Measurements from ENCODE around the gene MNAT1. TPM values are rescaled to one million over a fixed set of nuclear protein-coding genes. Genes with fewer than 3 reads are reported as not detected.
A peak's percentile ranks its signal among the peaks of the same experiment; 100 is the strongest.
"Not testable (repeated sequence)": the region's sequence is repeated elsewhere in the genome, so short reads cannot be mapped to it uniquely, and the experiment has no call there.

MNAT1 gene
- total RNA-seq, 1 donor from 2014 or later, result 29.5 TPM

GRCh38 chr14:60805841-60806430 is 71.4 kb downstream of the MNAT1 start:
- DNase-seq (ENCODE audit: low read depth in 2 of 2), result peak in 1 of 2 donors; percentile 13

GRCh38 chr14:60807247-60807646 is 72.7 kb downstream of the MNAT1 start:
- no peak for DNase-seq (ENCODE audit: low read depth in 2 of 2)

- DNase-seq (ENCODE audit: low read depth in 2 of 2), result peak in 1 of 2 donors; percentile 77
Measured at GRCh38 chr14:60807971-60808370, 73.4 kb downstream of the MNAT1 start.

- no peak for DNase-seq (ENCODE audit: low read depth in 2 of 2)
Measured at GRCh38 chr14:60812987-60813386, 78.4 kb downstream of the MNAT1 start.

GRCh38 chr14:60815371-60815770 is 80.8 kb downstream of the MNAT1 start:
- no peak for DNase-seq (ENCODE audit: low read depth in 2 of 2)

GRCh38 chr14:60817113-60817512 is 82.6 kb downstream of the MNAT1 start:
- no peak for DNase-seq (ENCODE audit: low read depth in 2 of 2)

- no peak for DNase-seq (ENCODE audit: low read depth in 2 of 2)
Measured at GRCh38 chr14:60819575-60819974, 85.0 kb downstream of the MNAT1 start.

GRCh38 chr14:60838601-60839000 is 104.0 kb downstream of the MNAT1 start:
- DNase-seq (ENCODE audit: low read depth in 2 of 2), result no peak

GRCh38 chr14:60839057-60839456 is 104.5 kb downstream of the MNAT1 start:
- DNase-seq (ENCODE audit: low read depth in 2 of 2), result no peak

GRCh38 chr14:60839657-60840056 is 105.1 kb downstream of the MNAT1 start:
- DNase-seq (ENCODE audit: low read depth in 2 of 2), result no peak

- no peak for DNase-seq (ENCODE audit: low read depth in 2 of 2)
Measured at GRCh38 chr14:60840313-60840712, 105.8 kb downstream of the MNAT1 start.

- no peak for DNase-seq (ENCODE audit: low read depth in 2 of 2)
Measured at GRCh38 chr14:60845523-60845922, 111.0 kb downstream of the MNAT1 start.

GRCh38 chr14:60848066-60848465 is 113.5 kb downstream of the MNAT1 start:
- DNase-seq (ENCODE audit: low read depth in 2 of 2), result peak in 1 of 2 donors; percentile 6

- DNase-seq (ENCODE audit: low read depth in 2 of 2), result not testable (repeated sequence)
Measured at GRCh38 chr14:60851692-60852091, 117.1 kb downstream of the MNAT1 start.

- no peak for DNase-seq (ENCODE audit: low read depth in 2 of 2)
Measured at GRCh38 chr14:60856111-60856510, 121.5 kb downstream of the MNAT1 start.

GRCh38 chr14:60859525-60859924 is 125.0 kb downstream of the MNAT1 start:
- DNase-seq (ENCODE audit: low read depth in 2 of 2), result no peak

GRCh38 chr14:60861545-60862140 is 127.1 kb downstream of the MNAT1 start:
- no peak for DNase-seq (ENCODE audit: low read depth in 2 of 2)

GRCh38 chr14:60862283-60862682 is 127.7 kb downstream of the MNAT1 start:
- DNase-seq (ENCODE audit: low read depth in 2 of 2), result peak in 1 of 2 donors; percentile 3

GRCh38 chr14:60863249-60863648 is 128.7 kb downstream of the MNAT1 start:
- no peak for DNase-seq (ENCODE audit: low read depth in 2 of 2)

GRCh38 chr14:60865378-60866127 is 131.0 kb downstream of the MNAT1 start:
- no peak for DNase-seq (ENCODE audit: low read depth in 2 of 2)

- DNase-seq (ENCODE audit: low read depth in 2 of 2), result no peak
Measured at GRCh38 chr14:60867503-60868172, 133.1 kb downstream of the MNAT1 start.

GRCh38 chr14:60878121-60878520 is 143.6 kb downstream of the MNAT1 start:
- peak in 1 of 2 donors; percentile 2 for DNase-seq (ENCODE audit: low read depth in 2 of 2)
